ENCODE results near the gene SPTLC2.
A peak's percentile ranks its signal among the peaks of the same experiment; 100 is the strongest.
"Not testable (repeated sequence)": the region's sequence is repeated elsewhere in the genome, so short reads cannot be mapped to it uniquely, and the experiment has no call there.

SPTLC2 gene

DNA sequence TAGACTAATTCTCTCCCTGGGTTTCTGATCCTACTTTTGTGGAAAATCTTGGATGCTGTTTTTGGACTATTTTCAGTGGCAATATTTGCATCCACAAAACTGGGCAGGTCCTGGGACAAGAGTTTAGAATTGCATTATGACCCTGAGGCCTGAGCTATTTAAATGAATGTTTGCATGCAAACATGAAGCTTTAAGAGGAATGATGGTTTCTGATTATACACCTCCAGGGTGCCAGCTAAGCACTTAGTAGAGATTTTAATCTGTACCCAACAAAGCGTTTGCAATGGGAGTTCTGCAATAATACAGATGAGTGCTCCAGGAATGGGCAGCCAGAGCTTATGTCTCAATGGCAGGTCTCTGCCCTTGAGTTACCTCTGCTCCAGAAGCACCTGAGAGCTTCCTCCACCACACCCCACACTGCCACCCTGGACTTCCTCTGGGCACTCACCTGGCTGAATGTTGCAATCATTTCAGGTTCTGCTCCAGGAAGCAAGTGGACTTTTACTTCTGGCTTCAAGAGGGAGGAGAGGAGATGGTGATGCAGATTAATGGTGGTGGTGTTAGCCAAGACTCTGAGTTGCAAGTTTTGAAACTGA, 6.0 kb upstream of the SPTLC2 start:
- DNase-seq, result no peak

DNA sequence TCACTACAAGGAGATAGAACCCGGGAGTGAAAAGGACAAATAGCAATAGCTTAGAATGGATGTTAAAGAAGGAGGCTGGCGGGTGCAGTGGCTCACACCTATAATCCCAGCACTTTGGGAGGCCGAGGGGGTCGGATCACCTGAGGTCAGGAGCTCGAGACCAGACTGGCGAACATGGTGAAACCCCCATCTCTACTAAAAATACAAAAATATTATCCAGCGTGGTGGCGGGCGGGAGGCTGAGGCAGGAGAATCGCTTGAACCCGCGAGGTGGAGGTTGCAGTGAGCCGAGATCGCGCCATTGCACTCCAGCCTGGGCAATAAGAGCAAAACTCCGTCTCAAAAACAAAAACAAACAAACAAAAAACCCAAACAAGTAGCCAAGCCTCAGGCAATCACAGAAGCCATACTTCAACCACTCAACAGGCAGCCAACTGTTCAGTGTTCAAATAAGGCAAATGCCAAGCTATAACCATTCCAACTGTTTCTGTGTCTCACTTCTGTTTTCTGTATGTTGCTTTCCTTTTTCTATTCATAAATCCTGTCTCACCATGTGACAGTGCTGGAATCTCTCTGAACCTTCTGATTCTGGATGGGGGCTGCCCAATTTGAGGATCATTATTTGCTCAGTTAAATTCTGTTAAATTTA, 3.9 kb upstream of the SPTLC2 start:
- DNase-seq, result no peak

DNA sequence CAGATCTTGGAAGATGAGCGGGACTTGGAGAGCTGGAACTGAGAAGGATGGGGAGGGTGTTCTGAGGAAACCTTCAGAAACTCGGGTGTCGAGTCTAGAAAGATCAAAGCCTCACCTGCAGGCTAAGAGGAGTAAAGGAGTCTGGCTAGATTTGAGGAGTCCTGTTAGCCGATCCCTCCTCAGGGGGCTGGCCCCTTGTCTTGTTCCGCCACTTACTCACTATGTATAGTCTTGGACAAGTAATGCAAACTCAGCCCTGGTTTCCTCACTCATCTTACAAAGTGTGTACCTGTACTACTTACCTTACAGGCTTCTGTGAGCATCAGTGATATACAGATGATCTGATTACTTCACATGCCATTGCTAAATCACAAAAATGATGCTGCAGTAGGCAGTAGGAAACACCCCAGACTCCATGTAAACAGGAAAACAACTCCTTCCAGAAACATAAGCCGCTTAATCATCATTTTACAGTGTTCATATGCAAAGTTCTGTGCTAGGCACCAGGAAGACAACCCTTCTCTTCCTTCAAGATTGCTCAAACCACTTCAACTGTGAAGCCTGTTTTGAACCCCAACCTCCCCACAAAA, 2.0 kb upstream of the SPTLC2 start:
- no peak for DNase-seq

DNA sequence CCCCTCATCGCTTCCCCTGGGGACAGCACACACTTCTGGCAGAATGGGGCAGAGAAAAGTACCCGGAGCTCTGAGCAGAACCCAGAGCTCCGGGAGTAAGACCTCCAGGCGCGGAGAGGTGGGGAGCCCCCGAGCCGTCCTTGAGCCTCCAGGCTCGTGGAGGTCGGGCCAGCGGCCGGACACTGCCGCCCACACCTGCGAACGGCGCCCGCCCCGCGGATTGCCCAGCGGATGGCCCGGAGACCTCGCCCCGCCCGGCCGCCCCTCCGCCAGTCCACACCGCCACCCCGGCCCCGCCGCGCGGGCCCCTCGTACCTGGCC, 344 bp downstream of the SPTLC2 start:
- no peak for DNase-seq

DNA sequence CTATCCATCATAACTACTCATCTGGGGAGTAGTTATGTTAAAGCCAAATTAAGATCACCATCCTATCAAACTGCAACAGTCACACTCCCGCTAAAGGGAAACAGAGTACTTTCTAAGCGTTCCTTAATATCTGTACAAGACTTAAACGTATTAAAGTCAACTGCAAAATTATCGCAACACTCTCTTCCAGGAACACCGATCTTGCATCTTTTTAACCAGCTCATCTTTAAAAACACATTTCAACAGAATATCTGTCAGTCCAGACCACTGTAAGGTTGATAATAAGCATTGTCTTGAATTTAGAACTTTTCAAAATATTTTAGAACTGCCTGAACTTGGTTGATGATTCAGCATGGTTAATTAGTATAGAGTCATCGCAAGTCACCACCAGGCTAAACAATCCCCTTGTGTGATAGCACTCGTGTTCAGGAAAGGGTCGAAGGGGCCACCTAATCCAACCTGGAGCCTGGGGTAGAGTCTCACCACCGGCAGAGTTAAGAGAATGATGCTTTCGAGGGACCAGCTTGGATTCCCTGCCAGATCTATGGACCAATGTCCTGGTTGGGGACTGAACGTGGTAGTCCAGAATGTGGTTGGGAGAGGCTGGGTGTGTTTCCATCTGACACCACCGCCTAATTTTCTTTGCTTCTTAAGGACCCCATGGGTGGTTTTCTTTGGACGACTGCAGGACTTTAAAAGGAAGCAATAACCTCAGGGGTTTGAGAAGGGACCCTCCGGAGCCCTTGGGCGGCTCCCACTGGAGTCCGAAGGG, 890 bp downstream of the SPTLC2 start:
- no peak for DNase-seq

DNA sequence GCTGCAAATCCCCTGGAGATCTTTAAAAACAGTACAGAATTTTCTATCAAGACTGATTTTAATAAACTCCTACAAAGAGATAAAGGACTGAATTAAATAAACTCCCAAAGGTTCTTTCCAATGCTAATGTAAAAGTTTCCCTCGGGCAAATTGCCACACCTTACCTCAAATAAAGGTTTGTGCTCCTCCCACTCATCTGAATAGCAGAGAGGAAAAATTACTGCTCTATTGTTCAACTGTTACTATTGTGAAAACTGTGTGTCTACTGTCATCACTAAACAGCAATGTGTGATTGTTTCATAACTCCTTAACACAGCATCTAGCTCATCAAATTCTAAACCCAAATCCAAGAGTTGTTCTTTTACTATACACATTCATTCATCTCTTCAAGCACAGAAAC, 3.2 kb downstream of the SPTLC2 start:
- no peak for DNase-seq

DNA sequence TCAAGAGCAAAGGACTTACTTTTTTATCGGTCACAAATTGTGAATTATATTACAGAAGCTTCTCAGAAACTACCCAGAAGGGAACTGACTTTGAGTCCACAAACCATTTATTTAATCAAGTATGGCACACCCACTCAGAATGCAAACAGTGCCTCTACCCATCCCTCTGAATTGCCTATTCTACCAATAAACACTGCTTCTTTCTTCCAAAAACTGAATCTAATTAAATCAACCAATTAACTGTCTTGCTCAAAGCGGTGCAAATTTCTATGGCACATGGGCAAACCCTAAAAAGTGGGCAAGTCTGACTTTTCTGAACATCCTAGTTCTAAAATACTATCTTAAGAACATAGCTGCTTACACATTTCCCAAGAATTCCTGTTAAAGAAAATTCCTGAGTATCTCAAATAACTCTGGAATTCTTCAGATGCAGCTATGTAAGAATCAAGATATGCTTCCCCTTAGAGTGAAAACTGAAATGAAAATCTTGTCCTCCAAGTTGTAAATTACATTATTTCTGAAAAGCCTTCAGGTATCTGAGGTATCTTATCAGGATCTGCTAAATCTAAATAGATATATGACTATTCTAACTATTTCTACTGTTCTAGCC, 4.3 kb downstream of the SPTLC2 start:
- DNase-seq, result no peak

DNA sequence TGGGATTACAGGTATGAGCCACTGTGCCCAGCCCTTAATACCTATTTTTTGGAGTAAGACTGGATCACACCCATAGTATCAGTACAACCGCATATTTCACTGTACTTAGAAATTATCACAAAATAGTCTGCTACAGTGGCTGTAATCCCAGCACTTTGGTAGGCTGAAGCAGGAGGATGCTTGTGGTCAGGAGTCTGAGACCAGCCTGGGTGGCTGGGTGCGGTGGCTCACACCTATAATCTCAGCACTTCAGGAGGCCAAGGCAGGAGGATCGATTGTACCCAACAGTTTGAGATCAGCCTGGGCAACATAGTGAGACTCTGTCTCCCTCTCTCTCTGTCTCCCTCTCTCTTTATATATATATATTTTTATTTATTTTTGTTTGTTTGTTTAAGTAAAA, 5.9 kb downstream of the SPTLC2 start:
- no peak for DNase-seq

DNA sequence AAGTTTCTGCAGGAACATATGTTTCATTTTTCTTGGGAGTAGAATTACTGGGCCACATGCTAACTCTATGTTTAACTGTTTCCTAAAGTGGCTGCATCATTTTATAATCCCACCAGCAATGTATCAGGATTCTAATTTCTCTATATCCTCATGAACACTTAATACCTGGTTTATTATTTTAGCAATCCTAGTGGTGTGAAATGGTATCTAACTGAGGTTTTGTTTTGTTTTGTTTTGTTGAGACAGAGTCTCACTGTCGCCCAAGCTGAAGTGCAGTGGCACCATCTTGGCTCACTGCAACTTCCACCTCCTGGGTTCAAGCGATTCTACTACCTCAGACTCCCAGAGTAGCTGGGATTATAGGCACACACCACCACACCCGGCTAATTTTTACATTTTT, 6.5 kb downstream of the SPTLC2 start:
- no peak for DNase-seq

DNA sequence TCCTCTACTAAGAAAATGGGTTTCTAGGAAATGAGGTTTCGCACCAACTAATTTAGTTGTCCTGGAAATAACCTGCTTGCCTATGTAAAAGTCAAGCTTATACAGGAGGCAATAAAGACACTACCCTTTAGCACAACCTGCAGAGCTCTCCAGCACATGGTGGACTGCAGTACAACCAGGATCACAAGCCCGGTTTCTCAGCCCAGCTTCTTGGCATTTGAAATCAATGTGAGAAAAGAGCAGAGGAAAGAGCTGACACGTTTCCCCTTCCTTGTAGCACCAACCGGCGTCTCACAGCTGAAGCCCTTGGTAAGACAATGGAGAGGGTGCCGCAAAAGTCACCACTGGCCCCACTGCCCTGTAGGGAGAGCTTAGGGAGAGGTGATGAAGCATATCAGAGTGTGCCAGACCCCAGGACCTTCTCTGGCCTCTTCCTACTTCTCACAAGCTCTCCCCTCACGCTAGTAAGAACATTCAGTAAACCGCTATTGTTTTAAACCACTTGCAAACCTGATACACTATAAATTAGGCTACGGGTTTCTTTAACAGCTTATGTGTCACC, 8.6 kb downstream of the SPTLC2 start:
- DNase-seq, result peak; percentile 45

DNA sequence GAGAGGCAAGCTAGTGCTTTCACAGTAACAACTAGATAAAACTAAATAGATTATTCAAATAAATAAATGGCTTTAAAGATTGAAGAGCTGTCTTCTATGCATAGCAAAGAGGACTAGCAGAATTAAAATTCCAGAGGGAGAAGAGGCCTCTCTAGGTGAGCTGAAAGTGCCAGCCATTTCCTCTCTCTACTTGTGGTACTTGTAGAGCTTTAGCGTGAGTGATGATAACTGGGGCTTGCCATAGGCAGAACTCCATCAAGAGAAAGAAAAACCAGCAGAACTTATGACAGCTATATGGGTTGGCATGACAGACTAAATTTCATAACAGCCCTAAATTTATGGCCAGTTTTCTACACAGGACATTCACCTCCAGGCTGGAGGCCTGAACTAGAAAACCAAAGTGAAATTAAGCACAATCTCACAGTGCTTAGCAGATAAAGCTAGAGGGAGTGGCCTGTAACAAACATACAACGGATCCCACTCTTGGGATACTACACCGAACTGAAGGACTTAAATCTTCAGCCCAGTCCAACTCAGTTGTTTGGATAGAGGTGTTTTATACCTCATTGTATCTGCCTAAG, 11.0 kb downstream of the SPTLC2 start:
- no peak for DNase-seq

DNA sequence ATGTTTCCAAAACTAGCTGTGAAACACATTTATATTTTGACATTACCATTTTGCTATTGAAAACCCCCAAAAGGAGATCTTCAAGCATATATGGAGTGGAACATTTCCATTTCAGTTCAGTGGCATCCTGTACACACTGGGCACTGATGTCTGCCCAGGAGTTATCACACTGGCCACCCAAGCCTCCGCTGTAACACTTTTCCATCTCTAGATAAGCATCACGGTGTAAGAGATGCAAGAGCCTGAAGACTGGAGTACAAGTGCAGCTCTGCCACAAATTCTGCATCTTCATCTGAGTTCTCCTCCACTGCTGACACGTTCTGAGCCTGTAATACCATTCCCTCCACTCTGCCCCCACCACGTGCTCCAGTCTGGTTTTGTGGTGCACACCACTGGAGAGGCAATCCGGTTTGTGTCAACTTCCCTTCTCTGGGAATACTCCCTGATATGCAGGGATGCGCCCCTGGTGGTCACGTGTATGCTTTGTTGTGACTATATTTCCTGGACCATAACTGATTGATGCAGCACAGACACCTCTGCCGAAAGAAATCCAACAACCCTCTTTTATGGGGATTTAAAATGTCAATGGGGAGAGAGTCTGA, 12.7 kb downstream of the SPTLC2 start:
- no peak for DNase-seq

DNA sequence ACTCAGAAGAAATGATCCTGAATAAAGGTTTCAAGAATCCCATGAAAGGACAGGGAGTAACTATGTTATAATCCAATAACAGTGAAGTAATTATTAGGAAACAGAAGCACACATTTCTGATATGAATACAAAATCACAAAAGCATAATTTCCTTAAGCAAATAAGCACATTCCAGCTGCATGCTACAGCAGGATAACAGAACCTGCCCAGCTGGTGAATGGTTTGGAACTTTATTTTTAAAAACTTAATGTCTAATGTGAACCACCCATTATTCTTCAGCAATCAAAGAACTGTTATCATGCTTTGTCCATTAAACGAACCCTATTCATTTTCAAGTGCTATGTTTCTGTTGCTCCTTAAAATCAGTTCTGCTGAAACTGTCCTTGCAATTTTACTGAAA, 13.4 kb downstream of the SPTLC2 start:
- DNase-seq, result no peak

DNA sequence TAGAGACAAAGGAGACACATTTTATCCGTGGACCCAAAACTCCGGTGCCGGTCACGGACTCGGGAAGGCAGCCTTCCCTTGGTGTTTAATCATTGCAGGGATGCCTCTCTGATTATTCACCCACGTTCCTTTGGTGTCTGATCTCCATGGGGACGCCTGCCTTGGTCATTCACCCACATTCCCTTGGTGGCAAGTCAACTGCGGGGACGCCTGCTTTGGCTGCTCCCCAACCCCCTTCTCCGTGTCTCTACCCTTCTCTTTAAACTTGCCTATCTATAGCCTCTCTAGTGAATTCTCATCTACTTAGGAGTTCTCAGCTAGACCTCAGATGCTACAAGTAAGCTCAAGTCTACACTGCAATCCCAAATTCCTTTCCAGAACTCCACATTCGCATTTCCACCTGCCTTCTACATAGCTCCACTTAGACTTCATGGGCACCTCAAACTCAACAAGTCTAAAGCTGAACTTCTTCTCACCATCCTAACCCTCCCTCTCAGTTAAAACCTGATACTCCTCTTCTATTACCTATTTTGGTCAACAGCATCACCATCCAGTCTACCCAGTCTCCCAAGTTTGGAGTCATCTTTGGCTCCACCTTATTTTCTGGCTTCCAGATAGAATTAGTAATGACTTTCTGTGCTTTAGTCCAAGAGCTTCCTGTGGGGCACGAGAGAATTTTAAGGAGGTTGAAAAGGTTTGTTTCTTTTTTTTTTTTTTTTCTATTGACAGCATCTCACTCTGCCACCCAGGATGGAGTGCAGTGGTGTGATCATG, 14.4 kb downstream of the SPTLC2 start:
- no peak for DNase-seq

DNA sequence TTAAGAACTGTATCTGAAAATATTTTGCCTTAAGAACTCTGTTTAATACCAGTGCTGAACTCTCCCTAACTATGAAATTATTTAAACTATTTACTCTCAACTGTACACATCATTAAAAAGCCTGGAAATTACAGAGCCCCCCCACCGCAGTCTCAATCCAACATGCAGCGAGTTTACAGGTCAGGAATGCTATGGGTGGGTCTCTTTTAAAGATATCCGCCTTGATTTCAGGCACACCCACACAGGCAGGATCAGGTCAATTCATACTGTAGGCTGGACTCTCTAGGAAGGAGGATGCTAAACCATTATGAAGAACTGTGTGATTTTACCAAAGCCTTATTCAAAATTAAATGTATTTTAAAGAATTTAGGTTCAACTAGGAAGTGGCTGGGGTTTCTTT, 16.5 kb downstream of the SPTLC2 start:
- DNase-seq, result no peak

DNA sequence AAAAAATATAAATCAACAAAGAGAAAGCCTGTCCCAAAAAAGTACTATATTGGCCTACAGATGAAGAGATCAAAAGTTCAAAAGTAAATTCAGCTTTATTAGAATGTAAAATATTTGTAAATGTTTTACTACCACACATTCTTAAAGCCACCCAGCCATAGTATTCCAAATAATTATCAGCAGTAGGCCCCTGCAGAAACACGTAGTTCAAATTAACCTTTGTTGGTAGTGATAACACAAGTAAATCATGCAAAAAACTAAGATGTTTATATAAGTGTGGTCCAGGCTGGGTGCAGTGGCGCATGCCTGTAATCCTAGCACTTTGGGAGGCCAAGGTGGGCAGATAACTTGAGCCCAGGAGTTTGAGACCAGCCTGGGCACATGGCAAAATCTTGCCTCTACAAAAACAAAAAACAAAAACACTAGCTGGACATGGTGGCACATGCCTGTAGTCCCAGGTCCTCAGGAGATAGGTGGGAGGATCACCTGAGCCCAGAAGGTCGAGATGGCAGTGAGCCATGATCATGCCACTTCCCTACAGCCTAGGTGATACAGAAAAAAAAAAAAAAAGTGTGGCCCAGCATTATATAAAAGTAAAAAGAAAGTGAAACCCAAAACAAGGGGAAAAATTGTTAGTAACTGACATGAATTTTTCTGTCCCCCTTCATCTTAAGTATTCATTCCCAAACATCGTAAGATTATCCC, 17.9 kb downstream of the SPTLC2 start:
- no peak for DNase-seq

DNA sequence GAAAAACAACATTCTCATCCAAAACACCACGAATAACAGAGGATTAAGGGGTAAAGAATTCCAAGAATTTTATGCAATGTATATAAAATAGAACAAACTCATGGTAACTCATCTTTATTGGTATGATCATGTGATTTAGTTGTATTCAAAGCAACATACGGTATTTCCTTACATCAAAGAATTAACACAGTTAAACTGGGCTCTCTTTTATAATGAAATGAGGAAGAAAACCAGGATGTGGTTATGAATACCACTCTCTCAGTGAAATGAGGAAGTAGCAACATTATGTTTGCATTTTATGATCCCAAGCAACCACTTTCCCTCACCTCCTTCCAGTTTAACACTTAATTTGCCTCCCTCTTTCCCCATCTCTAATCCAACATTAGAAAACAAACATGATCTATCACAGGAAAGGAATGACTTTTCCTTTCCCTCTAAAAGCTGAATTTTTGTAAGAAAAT, 22.9 kb downstream of the SPTLC2 start:
- DNase-seq, result peak; percentile 36

DNA sequence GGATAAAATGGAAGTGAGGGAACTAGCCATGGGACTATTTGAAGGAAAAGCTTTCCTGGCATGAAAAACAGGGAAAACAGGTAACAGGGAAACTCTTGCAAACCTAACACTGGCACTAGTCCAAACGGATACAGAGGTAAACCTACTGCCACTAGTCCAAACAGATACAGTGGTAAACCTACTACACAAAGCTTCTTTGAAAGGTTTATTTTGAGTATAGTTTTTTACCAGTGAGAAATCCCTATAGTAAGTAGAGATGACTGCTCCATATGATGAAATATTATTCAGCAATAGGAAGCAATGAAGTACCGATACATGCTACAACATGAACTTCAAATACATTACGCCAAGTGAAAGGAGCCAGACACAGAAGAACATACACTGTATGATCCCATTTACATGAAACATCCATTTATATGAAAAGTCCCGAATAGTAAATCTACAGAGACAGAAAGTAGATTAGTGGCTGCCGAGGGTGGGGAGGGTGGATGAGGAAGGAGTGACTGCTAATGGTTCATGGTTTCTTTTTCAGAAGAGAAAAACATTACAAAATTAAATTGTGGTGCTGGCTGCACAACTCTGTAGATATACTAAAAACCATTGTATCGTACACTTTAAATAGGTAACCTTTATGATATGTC, 25.5 kb downstream of the SPTLC2 start:
- no peak for DNase-seq

DNA sequence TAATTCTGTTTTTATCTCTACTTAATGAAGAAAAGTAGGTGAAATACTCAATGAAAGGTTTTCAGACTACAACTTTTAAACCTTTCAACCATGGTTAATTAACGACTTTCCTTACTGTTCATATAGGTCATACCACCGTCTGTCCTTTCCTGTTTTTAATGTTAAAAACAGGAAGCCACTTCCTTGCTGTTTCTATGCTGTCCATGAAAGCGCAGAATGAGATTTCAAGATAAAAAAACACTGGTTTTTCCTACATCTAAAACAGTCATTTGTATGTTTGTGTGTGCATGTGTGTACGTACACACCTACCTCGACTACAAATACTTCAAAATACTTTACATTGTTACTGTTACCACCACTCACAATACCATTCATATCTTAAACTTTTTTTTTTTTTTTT, 27.3 kb downstream of the SPTLC2 start:
- DNase-seq, result no peak

DNA sequence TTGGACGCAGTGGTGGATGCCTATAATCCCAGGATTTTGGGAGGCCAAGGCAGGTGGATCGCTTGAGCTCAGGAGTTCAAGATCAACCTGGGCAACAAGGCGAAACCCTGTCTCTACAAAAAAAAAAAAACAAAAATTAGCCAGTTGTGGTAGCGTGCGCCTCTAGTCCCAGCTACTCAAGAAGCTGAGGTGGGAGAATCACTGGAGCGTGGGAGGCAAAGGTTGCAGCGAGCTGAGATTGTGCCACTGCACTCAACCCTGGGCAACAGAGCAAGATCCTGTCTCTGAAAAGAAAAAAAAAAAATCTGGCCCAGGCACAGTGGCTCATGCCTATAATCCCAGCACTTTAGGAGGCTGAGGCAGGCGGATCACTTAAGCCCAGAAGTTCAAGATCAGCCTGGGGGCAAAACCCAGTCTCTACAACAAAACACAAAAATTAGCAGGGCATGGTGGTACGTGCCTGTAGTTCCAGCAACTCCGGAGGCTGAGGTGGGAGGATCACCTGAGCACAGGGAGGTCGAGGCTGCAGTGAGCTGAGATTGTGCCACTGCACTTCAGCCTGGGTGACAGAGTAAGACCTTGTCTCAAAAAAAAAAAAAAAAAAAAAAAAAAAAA, 27.9 kb downstream of the SPTLC2 start:
- DNase-seq, result not testable (repeated sequence)

Measured in activated CD4-positive, alpha-beta T cell treated with anti-CD3 and anti-CD28 coated beads, Interleukin-2, amount 50 U/mL, for 16 hours (primary cell).